ENCODE measurements around the gene AGBL1.

DNA sequence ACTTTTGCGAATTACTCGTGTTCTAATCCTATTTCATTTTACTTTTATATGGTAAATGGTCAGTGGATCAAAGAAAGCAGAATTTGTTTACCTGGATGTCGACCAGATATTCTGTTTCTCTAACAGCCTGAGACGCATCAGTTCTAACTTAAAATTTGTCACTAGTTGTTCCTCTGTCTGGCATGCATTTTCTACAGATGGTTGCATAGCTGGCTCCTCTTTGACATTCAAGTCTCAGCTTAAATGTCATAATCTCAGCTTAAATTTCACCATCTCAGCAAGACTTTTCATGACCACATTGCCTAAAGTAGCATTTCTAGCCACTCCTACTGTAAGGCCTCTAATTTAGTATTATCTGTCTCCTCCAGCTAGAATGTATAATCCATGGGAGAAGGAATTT, 609.3 kb downstream of the AGBL1 start:
- TF ChIP-seq ZBTB20 (tag by site-specific recombination; IDR thresholded peaks at IDR 0.05) (no peak), SETDB1 (IDR thresholded peaks at IDR 0.05; ENCODE audit: insufficient read length, low read length) (no peak), ZNF274 (IDR thresholded peaks at IDR 0.05; ENCODE audit: low read length) (no peak), ZNF274 (tag by site-specific recombination; IDR thresholded peaks at IDR 0.05; ENCODE audit: borderline replicate concordance) (no peak), ZNF133 (tag by site-specific recombination; IDR thresholded peaks at IDR 0.05) (no peak), TCF7L2 (IDR thresholded peaks at IDR 0.05; ENCODE audit: borderline replicate concordance, low read depth, low read length) (no peak), ZBTB7A (tag by site-specific recombination; IDR thresholded peaks at IDR 0.05; ENCODE audit: low read depth) (no peak), ZNF837 (tag by site-specific recombination; IDR thresholded peaks at IDR 0.05) (no peak), SP3 (tag by site-specific recombination; IDR thresholded peaks at IDR 0.05) (no peak), ZNF398 (tag by site-specific recombination; IDR thresholded peaks at IDR 0.05) (no peak), ZNF394 (tag by site-specific recombination; IDR thresholded peaks at IDR 0.05; ENCODE audit: borderline replicate concordance) (no peak)
- TF ChIP-seq, protein P1, sequence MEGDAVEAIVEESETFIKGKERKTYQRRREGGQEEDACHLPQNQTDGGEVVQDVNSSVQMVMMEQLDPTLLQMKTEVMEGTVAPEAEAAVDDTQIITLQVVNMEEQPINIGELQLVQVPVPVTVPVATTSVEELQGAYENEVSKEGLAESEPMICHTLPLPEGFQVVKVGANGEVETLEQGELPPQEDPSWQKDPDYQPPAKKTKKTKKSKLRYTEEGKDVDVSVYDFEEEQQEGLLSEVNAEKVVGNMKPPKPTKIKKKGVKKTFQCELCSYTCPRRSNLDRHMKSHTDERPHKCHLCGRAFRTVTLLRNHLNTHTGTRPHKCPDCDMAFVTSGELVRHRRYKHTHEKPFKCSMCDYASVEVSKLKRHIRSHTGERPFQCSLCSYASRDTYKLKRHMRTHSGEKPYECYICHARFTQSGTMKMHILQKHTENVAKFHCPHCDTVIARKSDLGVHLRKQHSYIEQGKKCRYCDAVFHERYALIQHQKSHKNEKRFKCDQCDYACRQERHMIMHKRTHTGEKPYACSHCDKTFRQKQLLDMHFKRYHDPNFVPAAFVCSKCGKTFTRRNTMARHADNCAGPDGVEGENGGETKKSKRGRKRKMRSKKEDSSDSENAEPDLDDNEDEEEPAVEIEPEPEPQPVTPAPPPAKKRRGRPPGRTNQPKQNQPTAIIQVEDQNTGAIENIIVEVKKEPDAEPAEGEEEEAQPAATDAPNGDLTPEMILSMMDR (tag by site-specific recombination; IDR thresholded peaks at IDR 0.05) = no peak
- TF ChIP-seq, protein P2, sequence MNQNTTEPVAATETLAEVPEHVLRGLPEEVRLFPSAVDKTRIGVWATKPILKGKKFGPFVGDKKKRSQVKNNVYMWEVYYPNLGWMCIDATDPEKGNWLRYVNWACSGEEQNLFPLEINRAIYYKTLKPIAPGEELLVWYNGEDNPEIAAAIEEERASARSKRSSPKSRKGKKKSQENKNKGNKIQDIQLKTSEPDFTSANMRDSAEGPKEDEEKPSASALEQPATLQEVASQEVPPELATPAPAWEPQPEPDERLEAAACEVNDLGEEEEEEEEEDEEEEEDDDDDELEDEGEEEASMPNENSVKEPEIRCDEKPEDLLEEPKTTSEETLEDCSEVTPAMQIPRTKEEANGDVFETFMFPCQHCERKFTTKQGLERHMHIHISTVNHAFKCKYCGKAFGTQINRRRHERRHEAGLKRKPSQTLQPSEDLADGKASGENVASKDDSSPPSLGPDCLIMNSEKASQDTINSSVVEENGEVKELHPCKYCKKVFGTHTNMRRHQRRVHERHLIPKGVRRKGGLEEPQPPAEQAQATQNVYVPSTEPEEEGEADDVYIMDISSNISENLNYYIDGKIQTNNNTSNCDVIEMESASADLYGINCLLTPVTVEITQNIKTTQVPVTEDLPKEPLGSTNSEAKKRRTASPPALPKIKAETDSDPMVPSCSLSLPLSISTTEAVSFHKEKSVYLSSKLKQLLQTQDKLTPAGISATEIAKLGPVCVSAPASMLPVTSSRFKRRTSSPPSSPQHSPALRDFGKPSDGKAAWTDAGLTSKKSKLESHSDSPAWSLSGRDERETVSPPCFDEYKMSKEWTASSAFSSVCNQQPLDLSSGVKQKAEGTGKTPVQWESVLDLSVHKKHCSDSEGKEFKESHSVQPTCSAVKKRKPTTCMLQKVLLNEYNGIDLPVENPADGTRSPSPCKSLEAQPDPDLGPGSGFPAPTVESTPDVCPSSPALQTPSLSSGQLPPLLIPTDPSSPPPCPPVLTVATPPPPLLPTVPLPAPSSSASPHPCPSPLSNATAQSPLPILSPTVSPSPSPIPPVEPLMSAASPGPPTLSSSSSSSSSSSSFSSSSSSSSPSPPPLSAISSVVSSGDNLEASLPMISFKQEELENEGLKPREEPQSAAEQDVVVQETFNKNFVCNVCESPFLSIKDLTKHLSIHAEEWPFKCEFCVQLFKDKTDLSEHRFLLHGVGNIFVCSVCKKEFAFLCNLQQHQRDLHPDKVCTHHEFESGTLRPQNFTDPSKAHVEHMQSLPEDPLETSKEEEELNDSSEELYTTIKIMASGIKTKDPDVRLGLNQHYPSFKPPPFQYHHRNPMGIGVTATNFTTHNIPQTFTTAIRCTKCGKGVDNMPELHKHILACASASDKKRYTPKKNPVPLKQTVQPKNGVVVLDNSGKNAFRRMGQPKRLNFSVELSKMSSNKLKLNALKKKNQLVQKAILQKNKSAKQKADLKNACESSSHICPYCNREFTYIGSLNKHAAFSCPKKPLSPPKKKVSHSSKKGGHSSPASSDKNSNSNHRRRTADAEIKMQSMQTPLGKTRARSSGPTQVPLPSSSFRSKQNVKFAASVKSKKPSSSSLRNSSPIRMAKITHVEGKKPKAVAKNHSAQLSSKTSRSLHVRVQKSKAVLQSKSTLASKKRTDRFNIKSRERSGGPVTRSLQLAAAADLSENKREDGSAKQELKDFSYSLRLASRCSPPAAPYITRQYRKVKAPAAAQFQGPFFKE (tag by site-specific recombination; IDR thresholded peaks at IDR 0.05; ENCODE audit: borderline replicate concordance) = no peak
- TF ChIP-seq, protein P3, sequence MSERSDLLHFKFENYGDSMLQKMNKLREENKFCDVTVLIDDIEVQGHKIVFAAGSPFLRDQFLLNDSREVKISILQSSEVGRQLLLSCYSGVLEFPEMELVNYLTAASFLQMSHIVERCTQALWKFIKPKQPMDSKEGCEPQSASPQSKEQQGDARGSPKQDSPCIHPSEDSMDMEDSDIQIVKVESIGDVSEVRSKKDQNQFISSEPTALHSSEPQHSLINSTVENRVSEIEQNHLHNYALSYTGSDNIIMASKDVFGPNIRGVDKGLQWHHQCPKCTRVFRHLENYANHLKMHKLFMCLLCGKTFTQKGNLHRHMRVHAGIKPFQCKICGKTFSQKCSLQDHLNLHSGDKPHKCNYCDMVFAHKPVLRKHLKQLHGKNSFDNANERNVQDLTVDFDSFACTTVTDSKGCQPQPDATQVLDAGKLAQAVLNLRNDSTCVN (tag by site-specific recombination; optimal IDR thresholded peaks at IDR 0.05) = no peak
